Embryonic facial prominence (tissue), 1 donor: ENCODE measurements around the gene ARSB.
"Not testable (repeated sequence)": the region's sequence is repeated elsewhere in the genome, so short reads cannot be mapped to it uniquely, and the experiment has no call there.

Experiments used
- DNase-seq: peaks from one replicate; pipeline ENCODE4 v3.0.0-alpha.2; 2016; ENCODE audit errors: extremely low spot score

Gene ARSB

DNA sequence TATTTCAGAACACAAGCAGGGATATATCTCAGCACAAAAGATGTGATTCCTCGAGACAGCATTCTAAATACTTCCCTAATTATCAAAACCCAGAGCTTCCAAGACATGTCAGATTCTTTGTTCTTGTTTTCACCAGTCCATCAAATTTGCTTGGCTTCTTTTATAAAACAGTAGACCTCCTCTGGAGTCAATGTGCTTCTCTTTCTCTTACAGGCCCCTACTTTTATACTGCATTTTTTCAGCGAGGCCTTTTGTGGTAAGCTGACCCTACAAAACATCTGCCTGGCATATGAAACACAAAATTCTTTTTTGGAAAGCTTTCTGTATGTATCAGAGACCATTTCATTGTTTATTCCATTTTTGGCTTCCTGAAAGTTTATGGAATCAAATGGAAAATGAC lies 81.8 kb downstream of the ARSB start:
- DNase-seq = no peak

DNA sequence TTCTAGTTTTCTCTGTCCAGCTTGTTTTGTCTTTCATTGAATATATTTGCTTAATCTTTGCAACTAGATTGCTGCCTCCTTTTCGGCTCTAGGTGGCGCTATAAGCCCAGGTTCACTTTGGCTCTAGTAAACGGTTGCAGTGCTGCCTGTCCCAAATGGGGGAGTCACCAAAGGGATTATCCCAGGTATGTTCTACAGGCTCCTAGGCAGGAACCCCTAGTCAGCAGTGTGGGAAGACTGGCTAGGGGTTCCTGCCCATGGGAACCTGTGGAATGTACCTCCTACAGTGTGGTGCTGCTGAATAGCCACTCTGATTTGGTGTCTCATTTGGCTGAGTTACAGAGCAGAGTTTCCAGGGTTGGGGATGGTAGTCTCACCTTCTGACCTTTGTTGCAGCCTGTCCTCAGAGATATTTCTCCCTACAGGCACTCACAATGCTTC lies 85.2 kb downstream of the ARSB start:
- DNase-seq = no peak

DNA sequence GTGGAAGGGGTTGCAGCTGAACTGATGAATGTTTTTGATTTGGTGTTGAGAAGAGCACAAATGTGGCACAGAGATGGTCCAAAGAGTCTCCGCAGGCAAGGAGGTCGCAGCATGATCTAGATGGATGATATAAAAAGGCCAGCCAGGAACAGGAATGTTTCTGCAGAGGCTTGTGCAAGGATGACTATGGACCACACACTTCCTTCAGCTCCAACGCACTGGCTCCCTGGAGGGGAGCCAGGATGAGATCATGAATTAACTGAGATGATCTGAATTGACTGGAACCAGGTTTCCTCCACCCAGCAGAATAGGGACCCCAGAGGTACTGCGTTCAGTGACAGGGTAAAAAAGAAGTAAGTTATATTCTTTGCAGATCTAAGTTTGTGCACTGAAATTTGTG lies 89.0 kb downstream of the ARSB start:
- no peak for DNase-seq

DNA sequence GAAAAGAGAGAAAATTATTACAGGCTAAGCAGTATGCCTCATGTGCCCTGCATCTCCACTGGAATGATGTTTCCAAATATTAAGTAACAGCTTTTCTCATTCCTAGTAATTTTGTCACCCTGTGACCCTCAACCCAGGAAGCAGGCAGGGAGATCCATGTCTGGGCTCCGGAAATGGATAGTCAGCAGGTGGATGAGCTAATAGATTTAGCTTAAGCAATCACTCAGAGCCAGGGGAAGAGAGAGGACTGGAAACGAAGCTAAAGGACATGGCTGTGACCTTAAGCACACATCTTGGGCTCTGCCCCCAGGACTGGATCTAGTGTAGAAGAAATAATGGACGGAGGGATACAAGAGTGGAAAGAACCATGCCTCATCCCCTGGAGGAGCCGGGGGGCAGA lies 89.5 kb downstream of the ARSB start:
- DNase-seq = no peak

DNA sequence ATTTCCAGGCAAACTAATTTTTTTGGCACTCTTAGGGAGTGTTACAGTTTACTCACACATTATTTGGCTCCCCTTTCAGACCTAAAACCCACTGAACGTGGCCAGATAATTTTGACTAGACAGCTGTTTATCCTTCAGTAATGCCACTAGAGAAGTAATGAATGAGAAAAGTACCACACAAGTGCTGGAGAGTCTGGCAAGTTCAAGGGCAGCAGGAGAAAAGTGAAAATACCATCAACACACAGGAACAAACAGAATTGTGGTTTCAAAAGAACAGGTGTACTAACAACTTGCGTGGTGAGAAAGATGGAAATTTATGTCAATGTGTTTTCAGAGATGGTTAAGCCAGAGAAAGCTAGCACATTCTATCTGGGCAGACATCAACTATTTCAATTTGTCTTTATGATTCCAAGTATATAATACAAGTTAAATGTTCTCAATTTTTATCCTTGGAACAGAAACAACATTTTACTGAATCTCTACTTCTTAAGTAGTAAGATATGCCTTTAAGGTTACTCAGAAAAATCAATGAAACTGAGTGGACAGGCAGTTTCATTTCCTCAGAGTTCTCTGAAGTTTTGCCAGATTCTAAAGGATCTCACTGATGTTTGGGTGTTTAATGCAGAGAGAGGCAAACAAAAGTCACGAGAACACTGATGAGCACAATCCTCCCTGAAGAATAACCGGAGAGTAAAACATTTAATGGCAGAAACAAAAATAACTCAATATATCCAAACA lies 91.0 kb downstream of the ARSB start:
- no peak for DNase-seq

DNA sequence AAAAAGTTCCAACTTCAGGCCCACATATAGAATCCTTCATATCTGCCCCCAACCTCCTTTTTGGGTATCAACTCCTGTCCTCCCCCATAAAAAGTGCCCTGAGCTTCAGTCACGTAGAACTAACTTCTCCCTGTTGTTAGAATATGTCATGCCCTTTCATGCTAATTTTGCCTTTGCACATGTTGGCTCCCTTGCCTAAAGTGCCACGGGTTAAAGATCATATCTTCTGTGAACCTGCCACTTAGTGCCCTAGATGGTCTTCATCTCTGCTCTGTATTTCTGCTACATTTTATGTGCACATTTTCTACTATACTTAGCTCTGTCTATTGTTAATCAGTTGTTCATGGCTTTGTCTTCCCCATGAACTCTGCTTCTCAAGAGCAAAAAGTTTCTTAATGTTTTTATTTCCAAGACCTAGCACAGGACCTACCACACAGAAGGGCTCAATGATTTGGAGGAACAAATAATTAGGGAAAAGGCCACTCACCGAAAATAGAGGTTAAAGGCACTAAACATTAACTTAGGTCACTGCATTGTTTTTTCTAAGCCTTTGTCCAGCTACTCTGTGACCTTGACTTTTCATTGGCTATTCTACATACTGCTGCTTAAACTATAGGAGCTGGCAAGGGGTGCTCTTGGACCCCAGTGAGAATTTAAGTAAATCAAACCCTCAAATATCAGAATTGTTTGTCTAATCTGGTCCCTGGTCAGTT lies 94.3 kb downstream of the ARSB start:
- DNase-seq = no peak

DNA sequence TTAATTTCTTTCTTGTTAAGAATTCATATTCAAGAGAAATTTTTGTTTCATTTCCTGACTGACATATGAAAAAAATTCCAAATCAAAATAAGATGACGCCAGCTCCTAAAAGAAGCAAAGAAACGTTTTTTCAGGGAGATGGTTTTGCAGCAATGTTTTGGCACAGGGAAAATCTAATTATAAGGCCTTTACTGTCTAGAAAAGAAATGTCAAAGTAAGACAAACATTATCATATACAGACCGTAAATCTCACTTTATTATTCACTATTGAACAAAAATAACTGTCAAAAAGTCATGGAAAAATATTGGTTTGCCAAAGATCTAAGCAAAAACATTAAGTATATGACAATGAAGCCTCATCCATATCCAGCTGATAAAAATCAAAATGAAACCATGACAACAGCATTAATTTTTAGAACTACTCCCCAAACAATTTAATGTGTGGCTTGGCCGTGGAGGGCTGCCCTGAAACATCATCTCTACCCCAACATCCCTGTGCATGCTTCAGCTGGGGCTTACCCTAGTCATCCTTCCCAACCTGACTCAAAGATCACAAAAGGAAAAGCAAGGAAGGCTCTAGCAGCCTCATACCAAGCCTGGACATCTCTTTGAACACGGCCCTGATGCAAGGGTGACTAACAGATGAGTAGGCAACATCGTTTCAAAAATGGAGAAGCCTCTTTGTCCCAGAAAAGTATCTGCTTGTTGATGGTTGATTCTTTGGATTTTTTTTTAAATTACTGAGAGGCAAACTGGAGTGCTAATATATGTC lies 95.6 kb downstream of the ARSB start:
- DNase-seq = no peak

DNA sequence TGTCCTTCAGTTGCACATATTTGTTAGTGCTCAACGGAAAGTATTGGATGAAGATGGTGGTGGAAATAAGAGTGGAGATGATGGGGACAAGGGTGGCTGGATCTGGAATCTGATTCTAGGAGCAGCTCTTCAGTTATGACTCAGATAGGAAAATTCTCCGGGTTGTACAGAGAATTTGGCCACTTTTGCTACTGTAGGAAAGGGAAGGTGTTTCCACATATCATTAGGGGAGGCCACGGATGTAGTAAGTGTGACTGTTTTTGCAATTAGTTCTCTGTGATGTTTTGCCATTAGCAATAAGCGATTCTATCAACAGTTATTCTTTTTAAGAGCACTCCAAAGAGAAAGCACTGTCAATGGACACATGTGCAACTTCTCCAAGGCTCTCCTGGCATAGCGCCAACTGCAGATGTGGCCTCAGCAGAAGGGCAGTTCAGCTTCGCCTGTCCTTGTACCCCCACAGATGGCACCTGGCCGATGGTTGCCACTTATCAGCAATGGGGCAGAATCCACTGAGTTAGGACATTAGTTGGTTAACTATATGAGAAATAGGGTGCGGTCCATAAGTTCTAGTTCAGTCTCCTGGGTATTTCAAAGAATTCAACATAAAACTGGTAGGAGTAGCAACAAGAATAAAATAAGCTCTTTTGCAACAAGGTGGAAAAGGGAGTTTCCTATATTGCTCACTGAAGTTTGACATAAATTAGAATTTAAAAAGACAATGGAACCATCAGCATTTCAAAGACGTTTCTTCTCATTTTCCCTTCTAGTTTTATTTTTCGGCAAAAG lies 96.3 kb downstream of the ARSB start:
- no peak for DNase-seq

DNA sequence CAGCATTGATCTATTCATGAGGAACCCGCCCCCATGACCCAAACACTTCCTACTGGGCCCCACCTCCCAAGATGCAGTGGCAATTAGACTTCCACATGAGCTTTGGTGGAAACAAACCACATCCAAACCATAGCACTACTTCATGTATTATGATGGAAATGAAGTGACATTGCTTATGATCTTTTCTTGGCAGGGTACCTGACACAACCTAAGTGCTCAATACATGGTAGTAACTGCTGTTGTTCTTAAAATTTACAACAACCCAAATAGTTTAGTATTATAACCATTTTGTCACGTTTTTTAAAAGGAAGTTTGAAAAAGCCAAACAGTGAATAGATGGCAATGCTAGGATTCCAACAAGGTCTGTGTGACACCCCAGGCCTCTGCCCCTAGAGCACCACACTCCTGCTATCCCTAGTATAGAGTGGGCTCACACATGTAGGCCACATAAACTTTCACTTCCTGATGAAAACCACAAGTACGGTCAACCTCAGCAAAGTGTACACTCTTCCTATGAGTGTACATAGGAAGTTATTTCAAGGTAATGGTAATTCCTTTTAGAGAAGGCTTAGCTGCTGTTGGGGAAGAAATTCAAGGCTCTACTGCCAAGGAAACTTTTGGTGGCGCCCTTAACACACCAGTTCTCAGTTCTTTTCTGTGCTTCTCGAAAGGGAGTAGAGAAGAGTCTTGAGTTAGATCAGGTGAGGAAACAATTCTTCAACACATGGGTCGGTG lies 97.6 kb downstream of the ARSB start:
- DNase-seq = no peak

DNA sequence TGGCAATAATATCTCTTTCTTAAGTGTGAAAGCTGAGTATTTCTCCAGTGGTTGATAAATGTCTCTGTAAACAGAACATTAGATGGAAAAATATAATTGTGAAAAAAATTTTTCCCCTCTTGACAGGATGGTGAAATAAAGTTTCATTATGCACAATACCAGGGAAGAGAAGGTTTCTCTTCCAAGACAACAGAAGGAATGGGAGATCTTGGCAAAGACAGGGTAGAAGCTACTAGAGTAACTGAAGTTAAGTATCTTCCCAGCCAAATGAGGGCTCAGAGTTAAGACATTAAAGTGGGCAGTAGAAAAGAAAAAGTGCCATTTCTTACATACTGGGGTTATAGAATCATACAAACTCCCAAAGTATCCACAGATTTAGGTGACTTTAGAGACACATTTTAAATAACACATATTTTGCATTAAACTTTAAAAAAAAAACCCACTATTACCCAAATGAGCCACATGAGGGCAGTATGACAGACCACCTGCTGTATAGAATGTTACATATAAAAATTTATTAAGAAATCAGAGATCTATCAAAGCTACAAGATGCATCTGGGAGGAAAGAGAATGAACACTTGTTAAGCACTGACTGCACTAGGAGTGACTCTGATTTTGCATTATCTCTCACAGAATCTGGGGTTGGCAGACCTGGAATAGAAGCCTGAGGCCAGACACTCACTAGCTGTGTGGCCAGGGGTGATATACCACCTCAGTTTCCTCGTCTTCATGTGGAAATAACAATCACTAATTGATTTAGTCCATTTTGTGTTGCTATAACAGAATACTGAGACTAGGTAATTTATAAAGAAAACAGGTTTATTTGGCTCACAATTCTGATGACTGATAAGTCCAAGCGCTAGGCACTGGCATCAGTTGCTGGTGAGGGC lies 98.5 kb downstream of the ARSB start:
- DNase-seq = no peak

DNA sequence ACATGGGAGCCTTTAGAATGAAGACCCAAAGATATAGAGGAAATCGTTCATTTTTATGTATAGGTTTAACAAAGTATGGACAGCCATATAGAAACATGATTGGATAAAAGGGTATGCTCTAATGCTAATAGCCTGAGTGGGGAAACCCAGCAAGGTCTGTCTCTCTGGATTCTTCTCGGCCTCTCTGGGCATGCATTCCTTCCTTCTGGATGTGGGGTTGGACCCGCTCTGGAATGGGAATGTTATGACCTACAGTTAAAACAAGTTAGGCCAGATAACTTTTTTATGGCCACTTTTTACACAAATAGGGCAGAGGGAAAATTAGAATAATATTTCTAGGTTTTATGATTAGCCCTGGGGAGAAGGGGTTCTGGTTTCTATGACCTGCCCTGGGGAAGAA lies 103.2 kb downstream of the ARSB start:
- DNase-seq = no peak

DNA sequence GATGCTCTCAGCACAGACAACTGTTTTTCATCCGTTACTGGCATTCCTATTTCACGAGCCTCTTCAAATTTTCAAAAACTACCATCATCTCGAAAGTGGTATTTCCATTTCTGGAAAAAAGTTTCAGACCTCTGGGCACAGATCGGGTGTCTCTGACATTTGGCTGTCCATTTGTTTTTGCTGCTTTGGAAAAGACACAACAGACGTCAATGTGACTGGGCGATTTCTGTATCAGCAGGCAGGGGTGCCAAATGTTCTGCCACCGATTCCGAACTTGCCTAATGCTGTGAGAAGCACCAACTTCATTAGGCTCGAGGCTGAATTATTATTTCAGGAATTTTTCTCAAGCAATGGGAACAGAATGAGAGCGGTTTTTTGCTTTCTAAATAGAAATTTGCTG lies 105.6 kb downstream of the ARSB start:
- DNase-seq = no peak

DNA sequence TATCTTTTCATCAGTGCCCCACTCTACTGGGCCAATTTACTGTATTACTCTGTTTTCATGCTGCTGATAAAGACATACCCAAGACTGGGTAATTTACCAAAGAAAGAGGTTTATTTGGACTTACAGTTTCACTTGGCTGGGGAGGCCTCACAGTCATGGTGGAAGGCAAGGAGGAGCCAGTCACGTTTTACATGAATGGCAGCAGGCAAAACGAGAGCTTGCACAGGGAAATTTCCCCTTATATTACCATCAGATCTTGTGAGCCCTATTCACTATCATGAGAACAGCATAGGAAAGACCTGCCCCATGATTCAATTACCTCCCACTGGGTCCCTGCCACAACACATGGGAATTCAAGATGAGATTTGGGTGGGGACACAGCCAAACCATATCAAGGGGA lies 119.0 kb downstream of the ARSB start:
- DNase-seq = not testable (repeated sequence)

DNA sequence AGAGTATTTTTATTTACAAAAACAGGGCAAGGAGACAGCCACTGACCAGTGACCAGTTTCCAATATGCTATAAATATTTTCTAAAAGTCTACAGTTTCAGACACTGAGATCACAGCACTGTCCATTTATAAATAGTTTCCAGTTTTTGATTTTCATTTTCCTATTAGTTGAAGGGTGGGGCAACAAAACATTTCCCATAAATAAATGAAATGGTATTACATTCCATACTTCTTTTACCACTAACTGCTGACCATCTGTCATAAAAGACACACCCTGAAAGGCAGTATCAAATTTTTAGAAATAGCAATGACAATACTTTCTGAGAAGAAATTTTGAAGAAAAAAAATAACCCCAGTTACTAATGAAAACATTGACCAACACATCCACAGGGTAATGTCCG lies 126.7 kb downstream of the ARSB start:
- DNase-seq = no peak

DNA sequence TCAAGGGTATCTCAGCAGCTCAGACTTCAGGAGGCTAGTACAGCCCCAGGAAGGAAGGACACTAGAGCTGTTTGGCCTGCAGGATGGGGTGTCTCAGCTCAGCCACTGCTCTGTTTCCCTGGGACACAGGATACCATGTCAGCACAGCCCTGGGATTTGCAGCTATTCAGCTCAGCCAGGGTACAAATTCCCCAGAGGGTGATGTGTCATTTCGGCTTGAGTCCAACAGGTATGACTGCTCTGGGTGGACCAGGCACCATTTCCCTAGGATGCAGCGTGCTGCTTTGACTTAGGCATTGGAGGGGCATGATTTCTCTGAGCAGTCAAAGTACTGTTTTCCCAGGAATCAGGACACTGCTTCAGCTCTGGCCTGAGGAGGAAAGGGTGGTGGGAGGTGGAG lies 130.1 kb downstream of the ARSB start:
- DNase-seq = no peak

DNA sequence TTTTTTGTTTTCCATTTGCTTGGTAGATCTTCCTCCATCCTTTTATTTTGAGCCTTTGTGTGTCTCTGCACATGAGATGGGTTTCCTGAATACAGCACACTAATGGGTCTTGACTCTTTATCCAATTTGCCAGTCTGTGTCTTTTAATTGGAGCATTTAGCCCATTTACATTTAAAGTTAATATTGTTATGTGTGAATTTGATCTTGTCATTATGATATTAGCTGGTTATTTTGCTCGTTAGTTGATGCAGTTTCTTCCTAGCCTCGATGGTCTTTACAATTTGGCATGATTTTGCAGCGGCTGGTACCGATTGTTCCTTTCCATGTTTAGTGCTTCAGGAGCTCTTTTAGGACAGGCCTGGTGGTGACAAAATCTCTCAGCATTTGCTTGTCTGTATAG lies 133.2 kb downstream of the ARSB start:
- not testable (repeated sequence) for DNase-seq

DNA sequence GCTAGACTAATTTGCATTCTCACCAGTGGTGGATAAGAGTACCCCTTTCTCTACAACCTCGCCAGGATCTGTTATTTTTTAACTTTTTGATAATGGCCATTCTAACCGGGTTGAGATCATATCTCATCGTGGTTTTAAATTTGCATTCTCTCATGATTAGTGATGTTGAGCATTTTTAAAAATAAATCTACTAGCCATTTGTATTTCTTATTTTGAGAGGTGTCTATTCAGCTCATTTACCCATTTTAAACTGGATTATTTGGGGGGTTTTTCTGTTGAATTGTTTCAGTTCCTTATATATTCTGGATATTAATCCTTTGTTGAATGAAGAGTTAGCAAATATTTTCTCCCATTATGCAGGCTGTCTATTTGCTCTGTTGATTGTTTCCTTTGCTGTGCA lies 139.6 kb downstream of the ARSB start:
- DNase-seq = no peak

DNA sequence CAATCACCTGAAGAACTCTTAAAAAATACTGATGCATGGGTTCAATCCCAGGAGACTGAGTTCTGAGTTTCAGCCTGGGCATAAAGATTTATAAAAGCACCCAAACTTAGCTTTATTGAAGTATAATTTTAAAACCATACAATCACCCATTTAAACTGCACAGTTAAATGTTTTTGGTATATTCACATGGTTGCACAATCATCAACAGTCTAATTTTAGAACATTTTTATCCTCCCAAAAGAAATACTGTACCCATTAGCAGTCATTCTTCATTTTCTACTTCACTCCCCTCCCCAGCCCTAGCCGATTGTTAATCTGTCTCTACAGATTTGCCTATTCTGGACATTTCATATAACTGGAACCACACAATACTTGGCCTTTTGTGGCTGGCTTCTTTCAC lies 141.7 kb downstream of the ARSB start:
- no peak for DNase-seq

DNA sequence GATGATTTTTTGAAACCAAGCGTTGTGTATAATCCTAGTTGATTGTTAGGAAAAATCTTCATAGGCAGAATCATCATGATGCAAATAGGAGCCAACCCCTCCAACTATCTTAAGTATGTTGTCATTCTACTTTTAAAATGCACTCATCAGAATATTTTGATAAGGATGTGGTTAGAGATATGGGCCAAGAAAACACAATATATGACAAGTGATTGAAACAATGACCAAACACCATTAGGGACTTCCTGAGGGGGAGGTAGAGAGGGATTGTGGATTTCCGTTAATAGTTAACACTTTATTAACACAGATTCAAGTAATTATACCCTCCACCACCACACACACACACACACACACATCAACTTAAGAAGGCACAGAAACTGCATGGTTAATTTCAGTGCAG lies 143.3 kb downstream of the ARSB start:
- DNase-seq = no peak

DNA sequence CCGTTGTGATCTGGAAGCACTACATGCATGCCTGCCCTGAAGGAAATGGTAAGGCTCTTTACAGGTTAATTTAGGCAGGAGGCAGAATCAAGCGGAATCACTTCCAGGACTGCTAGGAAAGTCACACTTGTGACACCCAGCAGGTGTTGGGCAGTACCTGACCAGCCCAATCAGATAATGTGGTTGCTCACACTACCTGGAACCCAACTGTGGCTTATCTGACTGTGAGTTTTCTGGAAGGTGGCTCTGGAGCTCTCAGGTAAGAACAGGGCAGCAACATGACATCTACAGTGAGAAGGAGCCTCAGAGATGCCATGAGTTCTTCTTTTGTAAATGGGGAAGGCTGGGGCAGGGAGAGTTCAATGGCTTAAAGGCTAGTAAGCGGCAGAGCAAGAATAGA lies 146.4 kb downstream of the ARSB start:
- no peak for DNase-seq
